ENCODE data around the gene ADARB1.
A peak's percentile ranks its signal among the peaks of the same experiment; 100 is the strongest.

Gene ADARB1

DNA sequence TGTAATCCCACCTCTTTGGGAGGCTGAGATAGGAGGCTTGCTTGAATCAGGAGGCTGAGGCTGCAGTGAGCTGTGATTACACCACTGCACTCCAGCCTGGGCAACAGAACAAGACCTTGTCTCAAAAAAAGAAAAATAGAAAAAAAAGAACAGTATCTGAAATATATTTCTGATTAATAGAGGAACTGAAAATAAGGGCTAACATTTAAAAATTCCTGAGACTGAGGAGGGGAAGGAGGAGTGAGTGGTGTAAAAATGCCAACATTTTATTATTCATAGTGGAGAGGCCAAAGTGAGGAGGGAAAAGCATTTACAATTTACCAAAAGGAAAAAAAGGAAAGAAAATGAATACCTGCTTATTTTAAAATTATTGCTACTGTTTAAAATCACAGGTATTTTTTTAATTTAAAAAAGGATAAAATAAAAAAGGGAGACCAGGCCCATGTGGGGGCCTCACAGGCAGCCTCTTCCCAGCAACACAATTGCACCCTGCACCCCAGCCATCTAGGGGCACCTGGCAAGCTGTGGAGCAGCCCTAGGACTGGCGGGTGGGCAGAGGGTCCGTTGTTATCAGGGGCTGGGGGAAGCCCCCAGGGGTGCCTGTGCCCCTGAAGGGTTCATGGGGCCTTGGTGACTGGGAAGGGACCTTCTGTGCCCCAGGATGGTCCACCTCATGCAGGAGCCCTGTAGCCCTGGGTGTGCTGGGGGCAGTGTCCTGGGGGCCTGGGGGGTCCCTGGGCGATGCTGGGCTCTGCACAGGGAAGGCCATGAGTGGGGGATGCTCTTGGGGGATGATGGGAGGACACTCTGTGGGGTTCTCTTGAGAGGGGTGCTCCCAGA is 34.8 kb upstream of the ADARB1 start:
- no peak for DNase-seq

DNA sequence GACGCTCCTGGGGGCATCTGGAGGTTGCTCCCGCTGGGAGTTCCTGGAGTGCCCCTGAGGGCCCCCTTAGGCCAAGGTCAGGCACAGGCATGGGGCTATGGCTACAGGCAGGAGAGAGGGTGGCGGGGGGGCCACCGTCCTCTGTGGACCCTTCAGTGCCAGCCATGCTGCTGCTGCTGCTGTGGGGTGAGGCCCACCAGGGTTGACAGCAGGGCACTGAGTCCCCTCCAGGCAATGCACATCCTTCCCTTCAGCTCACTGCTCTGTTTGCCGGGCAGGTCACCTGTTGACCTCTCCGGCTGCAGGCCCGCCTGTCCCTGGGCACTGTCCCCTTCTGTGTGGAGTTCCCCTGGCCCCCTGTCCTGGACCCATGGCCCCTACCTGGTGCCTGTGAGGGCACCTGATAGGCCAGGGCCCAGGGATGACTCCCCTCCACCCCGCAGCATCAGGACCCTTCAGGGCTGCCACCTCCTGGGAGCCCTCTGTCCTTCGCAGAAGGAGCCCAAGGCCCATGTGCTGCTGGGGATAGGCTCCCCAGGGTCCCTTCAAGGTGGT is 34.1 kb upstream of the ADARB1 start:
- DNase-seq, result no peak

DNA sequence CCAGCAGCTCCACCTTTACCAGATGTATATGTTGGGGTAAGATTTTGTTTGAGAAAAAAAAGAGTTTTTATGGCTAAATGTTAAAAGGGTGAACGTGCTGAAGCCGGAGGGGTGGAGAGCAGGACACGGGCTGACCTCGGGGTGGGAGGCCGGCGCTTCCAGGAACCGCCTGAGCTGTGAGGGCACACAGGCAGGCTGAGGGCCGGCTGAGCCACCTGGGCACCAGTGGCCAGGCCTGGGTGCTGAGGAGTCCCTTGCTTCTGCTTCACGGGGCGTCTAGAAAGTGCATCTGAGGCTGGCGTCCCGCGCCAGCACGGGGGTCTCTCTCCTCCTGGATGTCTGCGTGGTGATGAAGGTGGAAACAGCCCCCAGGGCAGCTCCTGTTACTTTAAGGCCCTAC is 33.6 kb upstream of the ADARB1 start:
- DNase-seq, result no peak

DNA sequence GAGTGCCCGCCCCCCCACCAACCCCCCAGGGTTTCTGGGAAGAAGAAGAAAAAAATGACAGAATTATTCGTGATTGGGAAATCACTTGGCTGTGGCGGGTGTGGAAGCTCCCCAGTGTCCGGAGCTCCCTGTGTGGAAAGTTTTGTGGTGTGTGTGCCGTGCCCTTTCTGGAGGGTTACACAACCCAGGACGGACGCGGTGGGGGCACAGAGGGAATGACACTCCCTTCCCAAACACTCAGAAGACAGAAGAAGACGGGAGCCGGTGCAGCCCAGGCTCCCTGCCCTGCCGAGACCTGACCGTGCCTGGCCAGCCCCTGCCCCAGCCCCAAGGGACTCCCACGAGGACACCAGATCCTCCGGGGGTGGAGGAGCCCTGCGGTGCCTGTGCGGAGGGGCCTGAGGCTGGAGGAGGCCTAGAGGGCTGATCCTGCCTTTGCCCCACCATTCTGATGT is 33.0 kb upstream of the ADARB1 start:
- DNase-seq, result peak in 1 of 56 donors; percentile 12

DNA sequence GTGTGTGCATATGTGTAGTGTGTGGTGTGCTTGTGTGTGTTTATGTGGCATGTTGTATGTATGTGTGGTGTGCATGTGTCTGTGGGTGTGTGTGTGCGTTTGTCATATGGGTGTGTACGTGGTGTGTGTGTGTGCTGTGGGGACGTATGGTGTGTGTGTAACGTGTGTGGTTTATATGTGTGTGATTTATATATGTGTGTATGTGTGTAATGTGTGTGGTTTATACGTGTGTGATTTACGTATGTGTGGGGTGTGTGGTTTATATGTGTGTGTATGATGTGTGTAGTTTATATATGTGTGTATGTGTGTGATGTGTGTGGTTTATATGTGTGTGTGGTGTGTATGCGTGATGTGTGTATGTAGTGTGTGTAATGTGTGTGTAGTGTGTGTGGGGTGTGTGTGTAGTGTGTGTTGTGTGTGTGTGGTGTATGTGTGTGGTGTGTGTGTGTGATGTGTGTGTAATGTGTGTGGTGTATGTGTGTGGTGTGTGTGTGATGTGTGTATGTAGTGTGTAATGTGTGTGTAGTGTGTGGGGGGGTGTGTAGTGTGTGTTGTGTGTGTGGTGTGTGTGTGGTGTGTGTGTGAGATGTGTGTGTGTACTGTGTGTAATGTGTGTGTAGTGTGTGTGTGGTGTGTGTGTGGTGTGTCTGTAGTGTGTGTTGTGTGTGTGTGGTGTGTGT is 32.3 kb upstream of the ADARB1 start:
- DNase-seq, result no peak

DNA sequence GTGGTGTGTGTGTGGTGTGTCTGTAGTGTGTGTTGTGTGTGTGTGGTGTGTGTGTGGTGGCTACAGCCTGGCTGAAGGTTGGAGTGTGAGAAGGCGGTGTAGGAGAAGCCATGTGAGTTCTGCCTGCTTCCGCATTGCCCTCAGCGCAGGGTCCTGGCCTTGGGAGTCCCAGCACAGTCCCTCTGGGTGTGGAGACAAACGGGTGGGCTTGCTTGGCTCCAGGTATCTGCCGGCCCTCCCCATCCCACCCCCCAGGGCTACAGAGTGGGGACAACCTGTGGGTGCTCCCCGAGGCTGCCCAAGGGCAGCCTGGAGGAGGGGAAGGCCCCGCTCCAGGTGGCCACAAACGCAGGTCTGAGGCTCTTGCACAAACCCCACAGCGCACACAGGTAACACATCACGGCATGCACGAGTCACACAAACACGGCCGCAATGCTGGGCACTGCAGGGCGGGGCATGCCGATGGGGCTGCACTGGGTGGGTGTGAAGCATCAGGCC is 31.7 kb upstream of the ADARB1 start:
- DNase-seq, result no peak

DNA sequence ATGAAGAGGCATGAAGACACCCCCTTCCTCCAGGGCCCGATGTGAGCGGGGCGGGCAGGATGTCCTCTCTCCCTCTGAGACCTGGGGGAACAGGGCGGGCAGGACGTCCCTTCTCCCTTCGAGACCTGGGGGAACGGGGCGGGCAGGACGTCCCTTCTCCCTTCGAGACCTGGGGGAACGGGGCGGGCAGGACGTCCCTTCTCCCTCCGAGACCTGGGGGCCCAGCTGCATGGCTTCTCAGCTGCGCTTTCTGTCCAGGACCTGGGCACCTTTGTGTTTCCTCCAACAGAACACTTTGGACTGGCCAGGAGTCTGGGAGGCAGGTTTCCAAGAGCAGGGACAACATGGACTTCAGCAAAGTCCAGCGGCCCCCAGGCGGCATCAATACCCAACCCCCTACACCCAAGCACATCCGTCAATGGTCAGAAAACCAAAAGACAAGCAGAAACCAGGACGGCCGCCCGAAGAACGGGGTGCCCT is 30.8 kb upstream of the ADARB1 start:
- DNase-seq, result no peak

DNA sequence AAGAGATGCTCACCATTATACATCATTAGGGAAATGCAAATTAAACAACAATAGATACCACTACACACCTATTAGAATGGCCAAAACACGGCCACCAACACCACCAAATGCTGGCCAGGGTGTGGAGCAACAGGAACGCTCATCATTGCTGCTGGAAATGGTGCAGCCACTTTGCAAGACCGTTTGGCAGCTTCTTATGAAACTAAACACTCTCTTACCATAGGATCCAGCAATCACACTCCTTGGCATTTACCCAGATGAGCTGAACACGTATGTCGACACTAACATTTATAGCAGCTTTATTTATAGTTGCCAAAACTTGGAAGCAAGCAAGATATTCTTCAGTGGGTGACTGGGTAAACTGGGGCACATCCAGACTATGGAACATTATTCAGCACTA is 28.9 kb upstream of the ADARB1 start:
- DNase-seq, result no peak

DNA sequence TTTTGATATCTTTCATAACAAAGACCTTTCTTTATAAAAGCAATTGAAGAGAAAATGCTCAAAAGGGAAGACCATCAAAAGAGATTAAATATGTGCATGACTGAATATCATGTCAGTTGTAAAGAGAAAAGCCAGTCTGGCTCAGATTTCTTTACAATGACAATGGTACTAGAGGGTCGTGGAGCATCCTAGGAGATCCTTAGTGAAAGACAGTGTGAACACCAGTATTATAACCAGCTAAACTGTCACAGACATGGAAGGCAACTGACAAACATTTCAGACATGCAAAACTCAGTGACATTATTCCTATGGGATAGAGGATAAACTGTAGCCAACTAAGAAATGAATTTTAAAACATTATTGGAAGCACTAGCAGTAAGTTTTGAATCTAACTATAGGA is 27.1 kb upstream of the ADARB1 start:
- DNase-seq, result no peak

DNA sequence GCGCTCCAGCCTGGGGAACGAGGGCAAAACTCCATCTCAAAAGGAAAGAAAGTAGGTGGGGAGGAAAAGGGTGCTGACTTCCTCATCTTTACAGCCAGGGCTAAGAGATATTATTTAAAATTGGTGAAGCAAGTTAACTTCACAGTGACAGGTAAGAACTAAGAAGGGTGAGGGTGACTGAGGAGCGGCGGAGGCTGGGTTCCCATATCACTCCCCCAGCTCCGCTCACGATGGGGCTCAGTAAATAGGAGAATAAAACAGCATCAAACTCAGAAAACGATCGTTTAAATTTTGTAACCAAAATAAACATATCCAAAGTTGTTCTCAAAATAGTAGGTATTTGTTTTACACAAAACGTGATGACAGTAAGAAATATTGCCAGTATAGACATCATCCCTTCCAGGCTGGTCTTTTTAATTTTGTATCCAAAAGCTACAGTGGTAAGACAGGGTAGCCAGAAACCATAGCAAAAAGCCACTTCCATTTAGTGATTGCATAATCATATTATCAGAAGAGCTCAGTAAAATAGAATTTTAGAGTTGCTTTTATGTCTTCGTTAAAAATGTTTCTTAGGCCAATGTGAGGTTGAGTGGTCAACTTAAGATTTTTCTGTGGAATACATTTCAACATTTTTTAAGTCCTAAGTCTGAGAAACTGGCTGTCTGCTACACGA is 26.2 kb upstream of the ADARB1 start:
- no peak for DNase-seq

DNA sequence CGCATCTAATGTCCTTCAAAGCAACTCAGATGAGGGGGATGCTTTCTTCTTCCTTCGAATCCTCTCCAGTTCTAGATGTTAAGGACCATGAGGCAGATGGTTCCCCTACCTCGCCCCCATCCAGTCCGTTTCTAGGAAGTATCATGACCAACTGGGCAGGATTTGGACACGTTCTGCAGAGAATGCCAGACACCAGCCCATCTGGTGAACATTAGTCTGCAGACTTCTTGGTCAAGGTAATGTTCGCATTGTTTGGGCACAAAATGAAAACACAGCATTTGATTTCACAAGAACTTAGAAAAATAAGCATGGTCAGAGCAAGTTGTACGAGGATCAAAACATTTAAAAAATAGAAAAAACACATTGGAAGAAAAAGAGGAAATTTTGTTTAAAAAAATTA is 25.4 kb upstream of the ADARB1 start:
- no peak for DNase-seq

DNA sequence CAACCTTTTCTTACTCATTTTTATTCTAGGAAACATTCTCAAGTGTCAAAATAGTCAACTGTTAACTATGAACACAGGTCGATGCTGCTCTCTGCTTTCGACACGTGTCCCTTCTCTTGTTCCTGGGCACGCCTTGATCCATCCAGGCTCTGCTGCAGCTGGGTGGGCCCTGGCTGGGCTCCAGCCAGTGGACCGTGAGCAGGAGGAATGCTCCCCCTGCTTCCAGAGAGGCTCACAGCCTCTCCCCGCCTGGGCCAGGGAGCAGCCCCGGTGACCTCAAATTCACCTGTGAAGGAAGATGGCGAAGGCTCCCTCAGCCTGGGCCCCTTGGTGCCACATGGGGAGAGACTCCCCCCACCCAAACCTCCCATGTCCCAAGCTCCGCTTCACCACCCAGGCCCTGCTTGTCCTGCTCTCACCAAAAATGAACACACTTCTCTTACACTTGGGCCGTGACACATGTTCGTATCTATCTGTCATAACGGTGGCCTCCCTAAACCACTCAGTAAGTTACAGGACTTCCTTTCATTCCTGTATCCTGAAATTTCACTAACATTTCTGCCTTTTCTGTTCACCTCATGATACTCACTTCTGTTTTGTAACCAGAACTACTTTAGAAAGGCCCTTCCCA is 24.6 kb upstream of the ADARB1 start:
- DNase-seq, result no peak

DNA sequence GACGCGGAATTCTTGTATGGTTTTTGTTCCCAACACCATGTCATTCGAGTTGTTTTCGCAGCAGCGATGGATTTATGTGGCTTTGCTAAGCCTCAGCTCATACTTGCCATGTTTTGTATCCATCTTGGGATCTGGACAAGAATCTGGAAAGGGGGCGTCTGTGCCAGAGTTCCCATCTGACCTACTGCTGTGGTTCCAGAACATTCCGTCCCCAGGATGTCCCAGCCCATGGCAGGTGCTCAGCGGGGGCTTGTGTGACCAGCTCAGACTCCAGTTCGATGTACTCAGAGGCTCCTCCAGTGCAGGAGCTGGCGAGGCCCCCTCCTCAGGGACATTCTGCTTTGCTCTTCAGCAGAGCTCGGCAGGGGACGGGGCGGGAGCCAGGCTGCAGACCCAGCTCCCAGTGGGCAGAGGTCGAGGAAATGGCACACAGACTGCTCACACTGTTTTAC is 24.0 kb upstream of the ADARB1 start:
- DNase-seq, result no peak

DNA sequence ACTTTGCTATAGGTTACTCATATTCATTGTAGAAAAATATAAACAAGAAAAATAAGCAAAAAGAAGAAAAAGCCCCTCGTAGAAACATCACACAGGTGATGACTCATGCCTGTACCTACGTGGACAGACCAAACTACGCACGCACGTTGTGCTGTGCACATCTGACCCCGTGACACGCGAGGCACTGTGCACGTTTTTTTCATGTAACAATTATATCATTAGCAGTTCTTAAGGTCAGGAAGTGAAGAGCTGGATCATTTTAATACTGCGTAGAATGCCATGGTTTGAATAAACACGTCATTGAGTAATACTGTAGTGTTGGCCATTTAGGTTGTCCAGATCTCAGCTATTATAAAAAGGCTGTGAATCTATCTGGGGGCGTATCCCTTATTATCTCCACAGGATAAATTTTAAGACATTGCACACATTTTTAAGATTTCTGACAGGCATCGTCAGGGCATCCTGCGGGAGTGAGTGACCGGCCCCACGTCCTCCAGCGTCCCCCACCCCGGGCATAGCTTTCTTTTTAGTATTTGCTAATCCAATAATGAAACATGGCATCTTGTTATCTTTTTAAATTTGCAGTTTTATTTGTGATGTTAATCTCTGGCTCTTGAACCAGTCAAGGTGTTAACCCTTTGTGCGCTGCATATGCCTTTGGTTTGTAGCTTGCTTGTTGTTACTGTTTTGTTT is 23.4 kb upstream of the ADARB1 start:
- no peak for DNase-seq

DNA sequence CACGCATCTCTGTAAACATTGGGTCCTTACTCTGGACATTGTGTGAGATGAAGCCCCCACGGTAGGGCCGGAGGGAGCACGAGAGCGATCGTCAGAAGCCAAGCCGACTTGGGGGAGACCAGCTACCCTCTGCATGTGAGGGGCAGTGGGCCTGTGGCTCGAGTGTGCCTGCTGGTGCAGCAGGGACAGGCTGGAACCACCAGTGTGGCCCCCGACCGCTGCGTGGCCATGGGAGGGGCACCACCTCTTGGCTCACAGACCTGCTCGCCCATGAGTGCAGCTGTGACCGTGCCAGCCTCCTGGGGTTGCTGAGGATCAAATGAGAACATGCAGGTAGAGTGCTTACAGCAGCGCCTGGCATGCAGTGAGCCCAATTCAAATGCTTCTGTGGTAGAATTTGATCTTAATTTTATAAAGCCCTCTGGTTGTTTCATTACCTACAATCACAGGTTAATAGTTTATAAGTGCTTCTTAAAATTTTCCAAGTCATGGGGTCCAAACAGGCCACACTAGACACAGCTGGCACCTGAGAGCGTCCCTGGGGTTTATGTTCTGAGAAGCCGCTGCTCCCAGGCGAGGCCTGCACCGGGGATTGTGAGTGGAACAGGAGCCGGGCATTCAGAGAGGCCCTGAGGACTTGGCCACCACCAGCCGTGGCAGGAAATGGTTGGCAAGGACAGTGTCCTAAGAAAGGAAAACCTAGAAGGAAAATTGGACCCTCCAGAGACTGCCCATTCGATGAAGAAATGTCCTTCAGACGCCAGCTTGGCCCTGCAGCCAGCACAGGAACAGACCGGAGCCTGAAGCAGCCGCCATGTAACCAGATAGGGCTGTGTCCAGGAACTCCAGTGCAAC is 22.6 kb upstream of the ADARB1 start:
- no peak for DNase-seq

DNA sequence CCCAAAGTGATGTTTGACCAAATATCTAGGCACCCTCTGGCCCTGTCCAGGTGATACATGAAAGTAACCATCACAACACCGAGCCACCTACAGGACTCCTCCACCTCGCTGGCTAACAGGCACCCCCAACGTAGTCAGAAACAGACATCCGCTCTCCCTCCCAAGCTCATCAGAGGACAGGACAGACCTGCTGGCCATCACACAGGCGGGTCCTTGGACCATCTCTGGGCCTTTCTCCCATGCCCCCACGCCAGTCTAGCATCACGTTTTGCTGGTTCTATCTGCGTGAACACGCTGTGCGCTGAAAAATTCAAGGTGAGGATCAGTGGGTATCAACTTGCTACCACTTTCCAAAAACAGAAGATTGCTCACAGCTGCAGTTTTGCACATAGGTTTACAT is 21.4 kb upstream of the ADARB1 start:
- no peak for DNase-seq

DNA sequence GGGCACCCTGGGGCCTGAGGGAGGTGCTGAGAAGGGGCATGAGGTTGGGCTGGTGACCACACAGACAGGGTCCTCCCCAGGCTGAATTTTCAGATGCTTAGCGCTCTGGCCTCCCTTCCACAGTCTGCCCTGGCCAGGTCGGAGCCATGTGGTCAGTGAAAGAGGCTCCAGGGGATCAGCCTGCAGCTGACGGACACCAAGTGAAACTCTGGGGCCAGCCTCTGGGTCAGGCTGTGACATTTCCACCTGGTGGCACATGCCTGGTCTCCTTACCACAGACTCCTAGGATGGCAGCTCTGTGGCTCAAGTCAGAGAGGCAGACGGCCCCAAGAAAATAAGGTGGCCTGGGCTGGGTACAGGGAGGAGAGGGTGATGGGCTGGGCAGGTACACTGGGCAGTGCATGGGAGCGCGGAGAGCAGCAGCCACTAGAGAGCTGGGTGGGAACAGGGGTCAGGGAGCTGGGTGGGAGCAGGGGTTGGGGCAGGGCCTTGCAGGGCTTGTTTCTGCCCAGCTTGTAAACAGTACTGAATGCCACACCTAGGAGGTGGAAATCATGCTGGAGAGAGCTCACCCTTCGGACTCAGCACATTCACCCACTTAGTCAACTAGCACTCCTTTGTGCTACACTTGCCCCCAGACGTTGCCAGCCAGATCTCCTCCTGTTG is 20.7 kb upstream of the ADARB1 start:
- no peak for DNase-seq

DNA sequence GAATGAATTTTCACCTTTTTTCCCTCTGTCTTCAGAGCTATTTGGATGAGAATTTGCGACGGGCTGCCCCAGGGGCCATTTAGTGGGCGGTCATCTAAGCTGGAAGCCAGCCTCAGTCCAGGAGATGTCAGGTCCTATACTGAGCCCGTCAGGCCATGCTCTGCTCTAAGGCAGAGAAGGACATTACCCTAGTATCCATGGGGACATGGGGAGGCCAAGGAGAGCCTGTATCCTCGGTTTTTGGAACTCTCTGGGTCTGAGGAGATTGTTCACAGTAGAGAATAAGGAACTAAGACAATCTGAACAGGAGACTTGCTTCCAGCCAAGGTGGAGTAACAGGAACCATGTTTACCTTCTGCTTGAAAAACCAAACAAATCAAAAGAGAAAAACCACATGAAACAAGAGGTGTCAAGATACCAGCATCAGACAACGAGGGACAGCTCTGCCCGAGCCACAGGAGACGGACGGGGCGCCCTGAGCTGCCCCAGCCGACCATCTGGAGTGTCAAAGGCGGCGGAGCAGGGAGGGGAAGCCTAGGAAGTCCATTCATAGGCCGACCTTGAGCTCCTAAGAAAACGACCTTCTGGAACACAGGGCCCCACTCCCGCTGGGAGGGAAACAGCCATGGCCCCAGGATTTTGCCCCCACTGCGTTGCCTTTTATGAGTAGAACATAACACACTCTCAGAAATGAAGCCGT is 20.0 kb upstream of the ADARB1 start:
- DNase-seq, result no peak
